ENCODE data around the gene TMEM63B.

Gene TMEM63B

DNA sequence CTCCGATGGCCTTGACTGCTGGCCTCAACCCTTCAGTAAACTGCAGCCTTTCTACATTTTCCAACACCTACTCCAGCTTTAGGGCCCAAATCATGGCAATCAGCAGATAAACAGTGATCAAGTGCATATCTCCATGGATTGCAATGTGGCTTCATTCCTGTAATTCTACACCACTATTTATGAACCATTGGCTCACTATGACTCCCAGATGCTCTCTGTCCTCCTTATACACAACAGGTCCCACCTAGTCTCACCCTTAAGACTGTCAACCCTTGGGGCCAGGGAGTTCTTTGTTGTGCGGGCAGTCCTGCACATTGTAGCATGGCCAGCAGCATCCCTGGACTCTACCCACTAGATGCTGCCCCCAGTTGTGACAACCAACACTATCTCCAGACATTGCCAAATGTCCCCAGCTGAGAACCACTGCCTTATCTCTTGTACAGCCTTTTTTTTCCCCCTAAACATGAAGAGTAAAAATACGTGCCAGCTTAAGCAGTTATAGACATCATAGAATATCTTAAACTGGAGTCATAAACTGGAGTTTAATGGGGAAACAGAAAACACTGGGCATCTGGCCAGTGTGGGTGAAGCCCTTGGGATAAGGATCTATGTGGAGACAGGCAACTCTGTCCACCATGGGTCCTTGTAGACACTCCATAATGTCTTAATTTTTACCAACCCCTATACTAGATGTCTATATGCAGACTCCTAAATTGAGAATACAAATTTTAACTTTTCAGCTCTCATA lies 21.2 kb upstream of the TMEM63B start:
- TF ChIP-seq ESRRG (CRISPR knock-in tag; IDR thresholded peaks at IDR 0.05) (no peak), ISL1 (CRISPR knock-in tag; IDR thresholded peaks at IDR 0.05) (no peak), ZNF565 (CRISPR knock-in tag; conservative IDR thresholded peaks at IDR 0.05; ENCODE audit: low read depth) (no peak), OSR1 (CRISPR knock-in tag; IDR thresholded peaks at IDR 0.05) (no peak), SNAI2 (CRISPR knock-in tag; IDR thresholded peaks at IDR 0.05) (no peak), ZNF70 (CRISPR knock-in tag; IDR thresholded peaks at IDR 0.05) (no peak), ZC3H10 (CRISPR knock-in tag; IDR thresholded peaks at IDR 0.05) (no peak), ZNF8 (CRISPR knock-in tag; IDR thresholded peaks at IDR 0.05) (no peak), TCF4 (CRISPR knock-in tag; IDR thresholded peaks at IDR 0.05; ENCODE audit: borderline replicate concordance) (no peak), ZFP3 (CRISPR knock-in tag; IDR thresholded peaks at IDR 0.05) (no peak), GLIS3 (CRISPR knock-in tag; IDR thresholded peaks at IDR 0.05) (no peak), POU6F1 (CRISPR knock-in tag; IDR thresholded peaks at IDR 0.05; ENCODE audit: borderline replicate concordance, low read depth) (no peak), TOX (CRISPR knock-in tag; IDR thresholded peaks at IDR 0.05; ENCODE audit: borderline replicate concordance) (no peak), ARNTL (CRISPR knock-in tag; IDR thresholded peaks at IDR 0.05; ENCODE audit: borderline replicate concordance, low read depth) (no peak), RARB (CRISPR knock-in tag; IDR thresholded peaks at IDR 0.05) (no peak)
- no peak; the same call in 2 of the 3 replicates for ATAC-seq

- ATAC-seq = no peak
- TF ChIP-seq TOX (CRISPR knock-in tag; IDR thresholded peaks at IDR 0.05; ENCODE audit: borderline replicate concordance) = no peak
Observed at GRCh38 chr6:44107017-44107416, 20.3 kb upstream of the TMEM63B start.

- no peak for TF ChIP-seq CSRNP3 (CRISPR knock-in tag; IDR thresholded peaks at IDR 0.05)
- TF ChIP-seq ESRRG (CRISPR knock-in tag; IDR thresholded peaks at IDR 0.05) = no peak
- TF ChIP-seq ZFP30 (CRISPR knock-in tag; IDR thresholded peaks at IDR 0.05) = no peak
- no peak for TF ChIP-seq ZNF70 (CRISPR knock-in tag; IDR thresholded peaks at IDR 0.05)
- no peak for TF ChIP-seq POU6F1 (CRISPR knock-in tag; IDR thresholded peaks at IDR 0.05; ENCODE audit: borderline replicate concordance, low read depth)
- TF ChIP-seq GLIS3 (CRISPR knock-in tag; IDR thresholded peaks at IDR 0.05) = no peak
- TF ChIP-seq, protein P1, sequence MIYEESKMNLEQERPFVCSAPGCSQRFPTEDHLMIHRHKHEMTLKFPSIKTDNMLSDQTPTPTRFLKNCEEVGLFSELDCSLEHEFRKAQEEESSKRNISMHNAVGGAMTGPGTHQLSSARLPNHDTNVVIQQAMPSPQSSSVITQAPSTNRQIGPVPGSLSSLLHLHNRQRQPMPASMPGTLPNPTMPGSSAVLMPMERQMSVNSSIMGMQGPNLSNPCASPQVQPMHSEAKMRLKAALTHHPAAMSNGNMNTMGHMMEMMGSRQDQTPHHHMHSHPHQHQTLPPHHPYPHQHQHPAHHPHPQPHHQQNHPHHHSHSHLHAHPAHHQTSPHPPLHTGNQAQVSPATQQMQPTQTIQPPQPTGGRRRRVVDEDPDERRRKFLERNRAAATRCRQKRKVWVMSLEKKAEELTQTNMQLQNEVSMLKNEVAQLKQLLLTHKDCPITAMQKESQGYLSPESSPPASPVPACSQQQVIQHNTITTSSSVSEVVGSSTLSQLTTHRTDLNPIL (CRISPR knock-in tag; IDR thresholded peaks at IDR 0.05; ENCODE audit: low read depth) = no peak
- no peak for TF ChIP-seq SNAI2 (CRISPR knock-in tag; IDR thresholded peaks at IDR 0.05)
- TF ChIP-seq ZC3H10 (CRISPR knock-in tag; IDR thresholded peaks at IDR 0.05) = no peak
- TF ChIP-seq TSHZ2 (CRISPR knock-in tag; IDR thresholded peaks at IDR 0.05) = no peak
- no peak for TF ChIP-seq PPARA (CRISPR knock-in tag; IDR thresholded peaks at IDR 0.05; ENCODE audit: borderline replicate concordance)
- TF ChIP-seq ZNF565 (CRISPR knock-in tag; conservative IDR thresholded peaks at IDR 0.05; ENCODE audit: low read depth) = no peak
Observed at GRCh38 chr6:44108471-44108870, 18.9 kb upstream of the TMEM63B start.

More at GRCh38 chr6:44108471-44108870, 18.9 kb upstream of the TMEM63B start:
- ATAC-seq = no peak

Data from SK-N-SH treated with all-trans-retinoic acid at 6 μM for 48 hours (cell line).